Measurements from ENCODE around the gene ENTPD1. TPM values are rescaled to one million over a fixed set of nuclear protein-coding genes. Genes with fewer than 3 reads are reported as not detected.

ENTPD1 gene
- total RNA-seq, 4 donors from 2014 or later = 27.3 to 33.4 (median 31.4) TPM

GRCh38 chr10:95864906-95865813 lies 109.2 kb downstream of the ENTPD1 start:
- peak; percentile 91 for DNase-seq (ENCODE audit: extremely low spot score)
- Histone ChIP-seq H3K27ac (replicated peaks in 1 of 4) (peak overlapping the region; percentile 8 to 62 (median 20)), H3K4me1 (peaks cover 0 to 18% (median 4%) of the 10 kb centered on the region in 4 donors), H3K36me3 (peaks cover 0 to 50% (median 38%) of the 10 kb centered on the region in 4 donors), H3K27me3 (no peaks in the 10 kb centered on the region), H3K9me3 (no peaks in the 10 kb centered on the region), H3K4me3 (no peak overlapping the region)
- no peak for TF ChIP-seq EP300 (IDR thresholded peaks at IDR 0.05)
- TF ChIP-seq POLR2A (IDR thresholded peaks at IDR 0.05; ENCODE audit: low read depth) = no peak
- peak; percentile 18 to 32 for TF ChIP-seq POLR2AphosphoS5 (IDR thresholded peaks at IDR 0.05)
- TF ChIP-seq CTCF (IDR thresholded peaks at IDR 0.05) = peak; percentile 57 to 71 (median 68)
- 39% methylated on average over 7 of the region's 7 CpGs for WGBS
- intact Hi-C loops (cut with DNase I) = loop anchor here (1.0 kb wide), 1 partner anchor 171 kb away; no protein-coding TSS in a partner anchor

- no peaks in the 10 kb centered on the region for H3K9me3 ChIP-seq
Observed at GRCh38 chr10:95865814-95866466, 110.0 kb downstream of the ENTPD1 start.

GRCh38 chr10:95866467-95866842 lies 110.5 kb downstream of the ENTPD1 start:
- H3K36me3 ChIP-seq = peaks cover 0 to 50% (median 33%) of the 10 kb centered on the region in 4 donors
- peaks cover 0 to 8% (median 4%) of the 10 kb centered on the region in 4 donors for H3K4me1 ChIP-seq
- TF ChIP-seq POLR2A (IDR thresholded peaks at IDR 0.05; ENCODE audit: low read depth) (no peak), EP300 (IDR thresholded peaks at IDR 0.05) (no peak)
- no peaks in the 10 kb centered on the region for H3K27me3 ChIP-seq
- 73% methylated on average over 2 of the region's 2 CpGs for WGBS
- intact Hi-C loops (cut with DNase I) = no loop called here
- no peaks in the 10 kb centered on the region for H3K9me3 ChIP-seq
- H3K4me3 ChIP-seq = no peak overlapping the region
- no peak for DNase-seq (ENCODE audit: extremely low spot score)
- no peak overlapping the region for H3K27ac ChIP-seq (replicated peaks in 1 of 4)

More at GRCh38 chr10:95865814-95866466, 110.0 kb downstream of the ENTPD1 start:
- H3K27me3 ChIP-seq = no peaks in the 10 kb centered on the region
- WGBS = 90% methylated on average over 6 of the region's 6 CpGs
- H3K36me3 ChIP-seq = peaks cover 0 to 50% (median 37%) of the 10 kb centered on the region in 4 donors
- no peak overlapping the region for H3K4me3 ChIP-seq
- H3K4me1 ChIP-seq = peaks cover 0 to 10% (median 4%) of the 10 kb centered on the region in 4 donors
- H3K27ac ChIP-seq (replicated peaks in 1 of 4) = peak overlapping the region in 1 of 4 donors; percentile 62
- intact Hi-C loops (cut with DNase I) = loop anchor here (1.0 kb wide), 1 partner anchor 172 kb away; no protein-coding TSS in a partner anchor
- peak; percentile 79 for DNase-seq (ENCODE audit: extremely low spot score)
- TF ChIP-seq POLR2AphosphoS5 (IDR thresholded peaks at IDR 0.05) = no peak
- TF ChIP-seq EP300 (IDR thresholded peaks at IDR 0.05) = no peak
- TF ChIP-seq CTCF (IDR thresholded peaks at IDR 0.05) = no peak
- no peak for TF ChIP-seq POLR2A (IDR thresholded peaks at IDR 0.05; ENCODE audit: low read depth)

- intact Hi-C loops (cut with DNase I) = no loop called here
- no peak overlapping the region for H3K27ac ChIP-seq (replicated peaks in 1 of 4)
- no peaks in the 10 kb centered on the region for H3K9me3 ChIP-seq
- DNase-seq (ENCODE audit: extremely low spot score) = no peak
- H3K4me3 ChIP-seq = no peak overlapping the region
- WGBS = 94% methylated on average over 4 of the region's 4 CpGs
- H3K4me1 ChIP-seq = peaks cover 0 to 8% (median 4%) of the 10 kb centered on the region in 4 donors
- no peaks in the 10 kb centered on the region for H3K27me3 ChIP-seq
- H3K36me3 ChIP-seq = peaks cover 0 to 52% (median 34%) of the 10 kb centered on the region in 4 donors
- TF ChIP-seq POLR2AphosphoS5 (IDR thresholded peaks at IDR 0.05) (no peak), CTCF (IDR thresholded peaks at IDR 0.05) (no peak), POLR2A (IDR thresholded peaks at IDR 0.05; ENCODE audit: low read depth) (no peak), EP300 (IDR thresholded peaks at IDR 0.05) (no peak)
Observed at GRCh38 chr10:95867866-95868265, 111.9 kb downstream of the ENTPD1 start.

Data from esophagus muscularis mucosa (tissue), 4 donors.